ENCODE results near the gene KIF2C.
A peak's percentile ranks its signal among the peaks of the same experiment; 100 is the strongest.
"Not testable (repeated sequence)": the region's sequence is repeated elsewhere in the genome, so short reads cannot be mapped to it uniquely, and the experiment has no call there.

The KIF2C gene

GRCh38 chr1:44738953-44739306, 707 bp upstream of the KIF2C start:
- peak overlapping the region; percentile 93 for H3K4me3 ChIP-seq (ENCODE audit: low read length)
- not testable (repeated sequence) for DNase-seq (ENCODE audit: low read depth); H3K9me3 ChIP-seq (ENCODE audit: control insufficient read depth, low read length)

GRCh38 chr1:44740179-44740617, 561 bp downstream of the KIF2C start:
- no peaks in the 10 kb centered on the region for H3K27me3 ChIP-seq (replicated peaks; ENCODE audit: control insufficient read depth, insufficient read depth, low read length)
- DNase-seq (ENCODE audit: low read depth), result no peak
- H3K4me1 ChIP-seq (ENCODE audit: control insufficient read depth, insufficient read depth, low read length), result peaks cover 11% of the 10 kb centered on the region
- peak overlapping the region; percentile 93 for H3K4me3 ChIP-seq (ENCODE audit: low read length)
- no peaks in the 10 kb centered on the region for H3K36me3 ChIP-seq (ENCODE audit: control insufficient read depth, insufficient read depth, low read length, severe bottlenecking)
- H3K9ac ChIP-seq (ENCODE audit: low read length), result peak overlapping the region; percentile 65
- H3K9me3 ChIP-seq (ENCODE audit: control insufficient read depth, low read length), result no peaks in the 10 kb centered on the region

More at GRCh38 chr1:44738953-44739306, 707 bp upstream of the KIF2C start:
- H3K9ac ChIP-seq (ENCODE audit: low read length), result peak overlapping the region; percentile 94
- not testable (repeated sequence) for H3K36me3 ChIP-seq (ENCODE audit: control insufficient read depth, insufficient read depth, low read length, severe bottlenecking); H3K27me3 ChIP-seq (replicated peaks; ENCODE audit: control insufficient read depth, insufficient read depth, low read length)
- H3K4me1 ChIP-seq (ENCODE audit: control insufficient read depth, insufficient read depth, low read length), result peaks cover 11% of the 10 kb centered on the region

- H3K36me3 ChIP-seq (ENCODE audit: control insufficient read depth, insufficient read depth, low read length, severe bottlenecking), result no peaks in the 10 kb centered on the region
- H3K9ac ChIP-seq (ENCODE audit: low read length), result no peak overlapping the region
- no peaks in the 10 kb centered on the region for H3K27me3 ChIP-seq (replicated peaks; ENCODE audit: control insufficient read depth, insufficient read depth, low read length)
- peaks cover 11% of the 10 kb centered on the region for H3K4me1 ChIP-seq (ENCODE audit: control insufficient read depth, insufficient read depth, low read length)
- no peak overlapping the region for H3K4me3 ChIP-seq (ENCODE audit: low read length)
- no peak for DNase-seq (ENCODE audit: low read depth)
- H3K9me3 ChIP-seq (ENCODE audit: control insufficient read depth, low read length), result no peaks in the 10 kb centered on the region
Measured at GRCh38 chr1:44743211-44743610, 3.6 kb downstream of the KIF2C start.

- no peak for DNase-seq (ENCODE audit: low read depth)
- Histone ChIP-seq H3K36me3 (ENCODE audit: control insufficient read depth, insufficient read depth, low read length, severe bottlenecking) (no peaks in the 10 kb centered on the region), H3K4me1 (ENCODE audit: control insufficient read depth, insufficient read depth, low read length) (no peaks in the 10 kb centered on the region), H3K9ac (ENCODE audit: low read length) (no peak overlapping the region), H3K4me3 (ENCODE audit: low read length) (no peak overlapping the region), H3K9me3 (ENCODE audit: control insufficient read depth, low read length) (no peaks in the 10 kb centered on the region), H3K27me3 (replicated peaks; ENCODE audit: control insufficient read depth, insufficient read depth, low read length) (no peaks in the 10 kb centered on the region)
Measured at GRCh38 chr1:44747878-44748277, 8.2 kb downstream of the KIF2C start.

- no peaks in the 10 kb centered on the region for H3K4me1 ChIP-seq (ENCODE audit: control insufficient read depth, insufficient read depth, low read length)
- H3K27me3 ChIP-seq (replicated peaks; ENCODE audit: control insufficient read depth, insufficient read depth, low read length), result no peaks in the 10 kb centered on the region
- no peak overlapping the region for H3K9ac ChIP-seq (ENCODE audit: low read length)
- H3K9me3 ChIP-seq (ENCODE audit: control insufficient read depth, low read length), result no peaks in the 10 kb centered on the region
- H3K36me3 ChIP-seq (ENCODE audit: control insufficient read depth, insufficient read depth, low read length, severe bottlenecking), result no peaks in the 10 kb centered on the region
- no peak overlapping the region for H3K4me3 ChIP-seq (ENCODE audit: low read length)
- DNase-seq (ENCODE audit: low read depth), result no peak
Measured at GRCh38 chr1:44757420-44757819, 17.8 kb downstream of the KIF2C start.

- Histone ChIP-seq H3K4me3 (ENCODE audit: low read length) (no peak overlapping the region), H3K4me1 (ENCODE audit: control insufficient read depth, insufficient read depth, low read length) (no peaks in the 10 kb centered on the region), H3K9ac (ENCODE audit: low read length) (no peak overlapping the region), H3K36me3 (ENCODE audit: control insufficient read depth, insufficient read depth, low read length, severe bottlenecking) (no peaks in the 10 kb centered on the region), H3K27me3 (replicated peaks; ENCODE audit: control insufficient read depth, insufficient read depth, low read length) (no peaks in the 10 kb centered on the region), H3K9me3 (ENCODE audit: control insufficient read depth, low read length) (no peaks in the 10 kb centered on the region)
- DNase-seq (ENCODE audit: low read depth), result no peak
Measured at GRCh38 chr1:44759077-44759476, 19.4 kb downstream of the KIF2C start.

GRCh38 chr1:44760876-44761275, 21.2 kb downstream of the KIF2C start:
- H3K4me1 ChIP-seq (ENCODE audit: control insufficient read depth, insufficient read depth, low read length), result no peaks in the 10 kb centered on the region
- H3K36me3 ChIP-seq (ENCODE audit: control insufficient read depth, insufficient read depth, low read length, severe bottlenecking), result no peaks in the 10 kb centered on the region
- no peaks in the 10 kb centered on the region for H3K9me3 ChIP-seq (ENCODE audit: control insufficient read depth, low read length)
- no peaks in the 10 kb centered on the region for H3K27me3 ChIP-seq (replicated peaks; ENCODE audit: control insufficient read depth, insufficient read depth, low read length)
- no peak for DNase-seq (ENCODE audit: low read depth)
- H3K9ac ChIP-seq (ENCODE audit: low read length), result no peak overlapping the region
- H3K4me3 ChIP-seq (ENCODE audit: low read length), result no peak overlapping the region

- H3K4me3 ChIP-seq (ENCODE audit: low read length); H3K9me3 ChIP-seq (ENCODE audit: control insufficient read depth, low read length); H3K4me1 ChIP-seq (ENCODE audit: control insufficient read depth, insufficient read depth, low read length); DNase-seq (ENCODE audit: low read depth); H3K27me3 ChIP-seq (replicated peaks; ENCODE audit: control insufficient read depth, insufficient read depth, low read length); H3K36me3 ChIP-seq (ENCODE audit: control insufficient read depth, insufficient read depth, low read length, severe bottlenecking); H3K9ac ChIP-seq (ENCODE audit: low read length): not testable (repeated sequence)
Measured at GRCh38 chr1:44766421-44766820, 26.8 kb downstream of the KIF2C start.

GRCh38 chr1:44775078-44775929, 35.7 kb downstream of the KIF2C start, which contains the start of gene RPS8:
Gene RPS8 (plus strand): TSS chr1:44775540. CDS start chr1:44775597, 57 bp downstream.
- Histone ChIP-seq H3K4me1 (ENCODE audit: control insufficient read depth, insufficient read depth, low read length) (peaks cover 29% of the 10 kb centered on the region), H3K36me3 (ENCODE audit: control insufficient read depth, insufficient read depth, low read length, severe bottlenecking) (peaks cover 39% of the 10 kb centered on the region), H3K27me3 (replicated peaks; ENCODE audit: control insufficient read depth, insufficient read depth, low read length) (no peaks in the 10 kb centered on the region), H3K9ac (ENCODE audit: low read length) (peak within 1 kb of the TSS; percentile 97), H3K4me3 (ENCODE audit: low read length) (peak within 1 kb of the TSS; percentile 89), H3K9me3 (ENCODE audit: control insufficient read depth, low read length) (no peaks in the 10 kb centered on the region)
- peak; percentile 98 for DNase-seq (ENCODE audit: low read depth)

- peak; percentile 40 for DNase-seq (ENCODE audit: low read depth)
- H3K4me3 ChIP-seq (ENCODE audit: low read length), result peak overlapping the region; percentile 89
Measured at GRCh38 chr1:44775930-44776729, 36.5 kb downstream of the KIF2C start.

GRCh38 chr1:44776730-44777068, 37.1 kb downstream of the KIF2C start:
- no peaks in the 10 kb centered on the region for H3K9me3 ChIP-seq (ENCODE audit: control insufficient read depth, low read length)
- H3K4me1 ChIP-seq (ENCODE audit: control insufficient read depth, insufficient read depth, low read length), result peaks cover 29% of the 10 kb centered on the region
- H3K36me3 ChIP-seq (ENCODE audit: control insufficient read depth, insufficient read depth, low read length, severe bottlenecking), result peaks cover 51% of the 10 kb centered on the region
- DNase-seq (ENCODE audit: low read depth), result no peak
- no peaks in the 10 kb centered on the region for H3K27me3 ChIP-seq (replicated peaks; ENCODE audit: control insufficient read depth, insufficient read depth, low read length)
- peak overlapping the region; percentile 89 for H3K4me3 ChIP-seq (ENCODE audit: low read length)
- peak overlapping the region; percentile 97 for H3K9ac ChIP-seq (ENCODE audit: low read length)

More at GRCh38 chr1:44775930-44776729, 36.5 kb downstream of the KIF2C start:
- H3K27me3 ChIP-seq (replicated peaks; ENCODE audit: control insufficient read depth, insufficient read depth, low read length), result no peaks in the 10 kb centered on the region
- H3K4me1 ChIP-seq (ENCODE audit: control insufficient read depth, insufficient read depth, low read length), result peaks cover 29% of the 10 kb centered on the region
- peaks cover 47% of the 10 kb centered on the region for H3K36me3 ChIP-seq (ENCODE audit: control insufficient read depth, insufficient read depth, low read length, severe bottlenecking)
- H3K9me3 ChIP-seq (ENCODE audit: control insufficient read depth, low read length), result no peaks in the 10 kb centered on the region
- peak overlapping the region; percentile 97 for H3K9ac ChIP-seq (ENCODE audit: low read length)
